HFF-Myc (cell line): ENCODE measurements around the gene CAMK2A.

Source experiments
- DNase-seq: peaks from one replicate; pipeline ENCODE4 v3.0.0-alpha.2; 2011; ENCODE audit warnings: low read depth; ENCODE audit errors: extremely low read depth
- H3K4me3 ChIP-seq: replicated peaks from 2 replicates; pipeline ENCODE4 v1.5.1; 2011; ENCODE audit warnings: low read depth, mild to moderate bottlenecking, control low read depth, low read length
- CTCF ChIP-seq: IDR thresholded peaks from 2 replicates; pipeline ENCODE4 v1.5.1; 2012; ENCODE audit warnings: mild to moderate bottlenecking, low read depth, low read length, control low read depth; ENCODE audit errors: missing control alignments

The CAMK2A gene

GRCh38 chr5:150329038-150329437 is 39.5 kb upstream of the CAMK2A start:
- no peak overlapping the region for H3K4me3 ChIP-seq
- TF ChIP-seq CTCF, result no peak
- DNase-seq, result no peak

- DNase-seq, result no peak
- no peak for TF ChIP-seq CTCF
- H3K4me3 ChIP-seq, result no peak overlapping the region
Measured at GRCh38 chr5:150328515-150328914, 38.9 kb upstream of the CAMK2A start.

- no peak overlapping the region for H3K4me3 ChIP-seq
- TF ChIP-seq CTCF, result no peak
- no peak for DNase-seq
Measured at GRCh38 chr5:150327139-150327538, 37.6 kb upstream of the CAMK2A start.

- H3K4me3 ChIP-seq, result no peak overlapping the region
- no peak for DNase-seq
- TF ChIP-seq CTCF, result no peak
Measured at GRCh38 chr5:150326707-150327106, 37.1 kb upstream of the CAMK2A start.

GRCh38 chr5:150325426-150325825 is 35.9 kb upstream of the CAMK2A start:
- TF ChIP-seq CTCF, result no peak
- DNase-seq, result no peak
- H3K4me3 ChIP-seq, result no peak overlapping the region

GRCh38 chr5:150323819-150324218 is 34.2 kb upstream of the CAMK2A start:
- no peak for DNase-seq
- no peak overlapping the region for H3K4me3 ChIP-seq
- TF ChIP-seq CTCF, result no peak

- no peak for TF ChIP-seq CTCF
- DNase-seq, result no peak
- no peak overlapping the region for H3K4me3 ChIP-seq
Measured at GRCh38 chr5:150323092-150323491, 33.5 kb upstream of the CAMK2A start.
